Fibroblast of villous mesenchyme (primary cell): Measurements from ENCODE around the gene DNAJC27. TPM values are rescaled to one million over a fixed set of nuclear protein-coding genes. Genes with fewer than 3 reads are reported as not detected.
"Not testable (repeated sequence)": the region's sequence is repeated elsewhere in the genome, so short reads cannot be mapped to it uniquely, and the experiment has no call there.

ENCODE experiments used
- DNase-seq: peaks from one replicate; pipeline ENCODE4 v3.0.0-alpha.2; 2010; ENCODE audit warnings: low read depth
- H3K4me3 ChIP-seq: 2 replicates; pipeline ENCODE4 v1.5.1; 2011; ENCODE audit warnings: low read depth, mild to moderate bottlenecking, low read length
- CTCF ChIP-seq: IDR thresholded peaks from 2 replicates; pipeline ENCODE4 v1.5.1; 2012; ENCODE audit warnings: low read depth, mild to moderate bottlenecking, low read length; ENCODE audit not compliant: insufficient read depth
- total RNA-seq: library from RNA; depleted of rRNA; stranded (reverse); fragments of >200 nt; gene quantifications from 2 replicates; pipeline ENCODE4 v1.2.3, GENCODE V29; 2012

The DNAJC27 gene
- 5.2 TPM in 2 replicates for total RNA-seq

GRCh38 chr2:24971536-24972314 is at the start of gene DNAJC27:
TSS of gene DNAJC27 (minus strand) at chr2:24971955. CDS start at chr2:24971904, 51 bp downstream.
- peak; percentile 98 for DNase-seq
- peak within 1 kb of the TSS; percentile 80 for H3K4me3 ChIP-seq
- TF ChIP-seq CTCF, result no peak

DNA sequence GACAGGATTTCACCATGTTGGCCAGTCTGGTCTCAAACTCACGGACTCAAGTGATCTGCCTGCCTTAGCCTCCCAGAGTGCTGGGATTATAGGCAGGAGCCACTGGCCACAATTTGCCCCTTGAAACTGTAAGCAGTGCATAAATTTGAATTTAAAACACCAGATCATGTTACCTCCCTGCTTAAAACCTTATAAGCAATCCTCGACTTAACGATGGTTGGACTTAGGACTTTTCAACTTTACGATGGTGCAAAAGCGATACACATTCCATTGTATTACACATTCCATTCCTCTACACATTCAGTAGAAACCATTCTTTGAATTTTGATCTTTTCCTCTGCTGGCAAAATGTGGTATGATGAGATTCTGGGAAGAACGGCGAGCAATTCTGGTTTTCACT is 46.9 kb upstream of the DNAJC27 start:
- no peak for DNase-seq
- H3K4me3 ChIP-seq, result no peak overlapping the region
- TF ChIP-seq CTCF, result no peak

- H3K4me3 ChIP-seq, result no peak overlapping the region
- DNase-seq, result no peak
- no peak for TF ChIP-seq CTCF
Measured at GRCh38 chr2:25014631-25015030, 42.9 kb upstream of the DNAJC27 start.

GRCh38 chr2:25011342-25011741 is 39.6 kb upstream of the DNAJC27 start:
- not testable (repeated sequence) for DNase-seq, H3K4me3 ChIP-seq

- no peak for DNase-seq
- no peak for TF ChIP-seq CTCF
- no peak overlapping the region for H3K4me3 ChIP-seq
Measured at GRCh38 chr2:25009954-25010353, 38.2 kb upstream of the DNAJC27 start.

GRCh38 chr2:25002066-25002465 is 30.3 kb upstream of the DNAJC27 start:
- no peak overlapping the region for H3K4me3 ChIP-seq
- no peak for DNase-seq
- TF ChIP-seq CTCF, result no peak

DNA sequence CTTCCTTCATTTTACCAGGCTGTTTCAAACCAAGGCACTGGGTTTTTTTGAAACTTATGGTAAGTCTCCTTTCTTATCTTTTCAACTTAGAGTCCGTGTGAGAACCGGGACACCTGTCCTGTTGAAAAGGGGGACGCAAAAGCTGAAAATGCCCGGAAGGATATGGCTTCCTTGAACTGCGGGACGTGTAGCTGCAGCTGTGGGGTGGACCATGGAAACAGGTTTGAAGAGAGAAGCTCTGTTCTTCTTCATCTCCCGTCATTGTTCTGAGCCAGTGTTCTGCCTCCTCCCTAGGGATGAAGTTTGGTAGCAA is 29.5 kb upstream of the DNAJC27 start:
- no peak overlapping the region for H3K4me3 ChIP-seq
- no peak for DNase-seq
- TF ChIP-seq CTCF, result no peak
